Smooth muscle cell (in vitro differentiated cells): Measurements from ENCODE around the gene FMN2. TPM values are rescaled to one million over a fixed set of nuclear protein-coding genes. Genes with fewer than 3 reads are reported as not detected.

Experiments used
- DNase-seq: peaks from one replicate; lab custom pipeline; 2025; ENCODE audit not compliant: unreplicated experiment; lab: John Stamatoyannopoulos, UW
- H2AFZ ChIP-seq: fragments of 200-600 bp; sonication (generic); 2 replicates; pipeline ENCODE4 v1.6.0; 2016; ENCODE audit warnings: antibody characterized with exemption, low read depth, mild to moderate bottlenecking
- H3F3A ChIP-seq: fragments of 200-600 bp; sonication (generic); 2 replicates; pipeline ENCODE4 v1.6.0; 2017; ENCODE audit warnings: antibody characterized with exemption, low read depth
- H3K27ac ChIP-seq: fragments of 200-600 bp; sonication (generic); 2 replicates; pipeline ENCODE4 v1.5.1; 2016; ENCODE audit warnings: low read depth, mild to moderate bottlenecking
- H3K27me3 ChIP-seq: fragments of 200-600 bp; sonication (generic); 2 replicates; pipeline ENCODE4 v1.6.1; 2016; ENCODE audit warnings: low read depth, mild to moderate bottlenecking
- H3K36me3 ChIP-seq: fragments of 200-600 bp; sonication (generic); 2 replicates; pipeline ENCODE4 v1.5.1; 2016; ENCODE audit warnings: low read depth
- H3K4me1 ChIP-seq: fragments of 200-600 bp; sonication (generic); 2 replicates; pipeline ENCODE4 v1.5.1; 2016; ENCODE audit warnings: low read depth
- H3K4me2 ChIP-seq: fragments of 200-600 bp; sonication (generic); 2 replicates; pipeline ENCODE4 v1.6.0; 2016; ENCODE audit warnings: mild to moderate bottlenecking
- H3K4me3 ChIP-seq: fragments of 200-600 bp; sonication (generic); 2 replicates; pipeline ENCODE4 v1.5.1; 2016; ENCODE audit warnings: mild to moderate bottlenecking
- H3K79me2 ChIP-seq: fragments of 200-600 bp; sonication (generic); 2 replicates; pipeline ENCODE4 v1.6.0; 2016; ENCODE audit warnings: low read depth, mild to moderate bottlenecking
- H3K9ac ChIP-seq: fragments of 200-600 bp; sonication (generic); 2 replicates; pipeline ENCODE4 v1.6.0; 2016; ENCODE audit warnings: low read depth
- H3K9me3 ChIP-seq: fragments of 200-600 bp; sonication (generic); replicated peaks from 2 replicates; pipeline ENCODE4 v1.5.1; 2016; ENCODE audit warnings: low read depth
- H4K20me1 ChIP-seq: fragments of 200-600 bp; sonication (generic); 2 replicates; pipeline ENCODE4 v1.6.0; 2016; ENCODE audit warnings: low read depth
- CTCF ChIP-seq: fragments of 200-600 bp; sonication (generic); IDR thresholded peaks from 2 replicates; pipeline ENCODE4 v1.5.1; 2017; ENCODE audit warnings: borderline replicate concordance, mild to moderate bottlenecking, antibody characterized with exemption; ENCODE audit not compliant: insufficient read depth, poor library complexity, severe bottlenecking
- WGBS: methylation state at CpG from one replicate; pipeline ENCODE4 v1.1.7; 2016; ENCODE audit warnings: low lambda C conversion rate; 5-methylcytosine and 5-hydroxymethylcytosine counted together
- polyA plus RNA-seq: library from polyadenylated mRNA; unstranded; fragments of >200 nt; fragmentation: Nextera tagmentation; extraction: Ambion mirVana; gene quantifications from 2 replicates; pipeline ENCODE4 v1.2.1, GENCODE V29; 2016
- total RNA-seq: library from RNA; depleted of rRNA; stranded (reverse); fragments of >200 nt; gene quantifications from 2 replicates; pipeline ENCODE4 v1.2.3, GENCODE V29; 2014

FMN2 gene
- total and polyA plus RNA-seq, 2 experiments from 2014 or later = 1.9 to 6.2 TPM

- WGBS = 78% methylated on average over 7 of the region's 7 CpGs
- H3F3A ChIP-seq = no peaks in the 10 kb centered on the region
- H3K4me3 ChIP-seq = no peak overlapping the region
- DNase-seq = no peak
- no peak overlapping the region for H3K4me2 ChIP-seq
- H3K9ac ChIP-seq = no peak overlapping the region
- H3K27ac ChIP-seq = no peak overlapping the region
- H3K9me3 ChIP-seq = no peaks in the 10 kb centered on the region
- no peaks in the 10 kb centered on the region for H3K79me2 ChIP-seq
- H2AFZ ChIP-seq = no peak overlapping the region
- H3K4me1 ChIP-seq = no peaks in the 10 kb centered on the region
- no peaks in the 10 kb centered on the region for H3K36me3 ChIP-seq
- no peaks in the 10 kb centered on the region for H3K27me3 ChIP-seq
- TF ChIP-seq CTCF = no peak
- no peaks in the 10 kb centered on the region for H4K20me1 ChIP-seq
Measured at GRCh38 chr1:240151136-240151735, 59.6 kb downstream of the FMN2 start.

- H3K4me1 ChIP-seq = no peaks in the 10 kb centered on the region
- WGBS = 41% methylated on average over 5 of the region's 5 CpGs
- no peaks in the 10 kb centered on the region for H3K36me3 ChIP-seq
- no peak for TF ChIP-seq CTCF
- no peaks in the 10 kb centered on the region for H3K27me3 ChIP-seq
- H4K20me1 ChIP-seq = no peaks in the 10 kb centered on the region
- no peak overlapping the region for H3K9ac ChIP-seq
- no peak for DNase-seq
- no peaks in the 10 kb centered on the region for H3K9me3 ChIP-seq
- no peak overlapping the region for H3K4me2 ChIP-seq
- H2AFZ ChIP-seq = no peak overlapping the region
- no peak overlapping the region for H3K4me3 ChIP-seq
- no peaks in the 10 kb centered on the region for H3K79me2 ChIP-seq
- H3K27ac ChIP-seq = peak overlapping the region; percentile 2
- no peaks in the 10 kb centered on the region for H3F3A ChIP-seq
Measured at GRCh38 chr1:240152611-240153297, 61.1 kb downstream of the FMN2 start.

GRCh38 chr1:240155605-240156004, 63.9 kb downstream of the FMN2 start:
- TF ChIP-seq CTCF = no peak
- Histone ChIP-seq H2AFZ (no peak overlapping the region), H3K4me1 (no peaks in the 10 kb centered on the region), H3K4me3 (no peak overlapping the region), H3K79me2 (no peaks in the 10 kb centered on the region), H3K36me3 (no peaks in the 10 kb centered on the region), H3K4me2 (no peak overlapping the region), H3K9me3 (no peaks in the 10 kb centered on the region), H3F3A (no peaks in the 10 kb centered on the region), H3K9ac (no peak overlapping the region), H3K27me3 (no peaks in the 10 kb centered on the region), H4K20me1 (no peaks in the 10 kb centered on the region), H3K27ac (no peak overlapping the region)
- no peak for DNase-seq
- WGBS = 92% methylated on average over 2 of the region's 2 CpGs

GRCh38 chr1:240164742-240165141, 73.1 kb downstream of the FMN2 start:
- Histone ChIP-seq H3K79me2 (no peaks in the 10 kb centered on the region), H3K27ac (no peak overlapping the region), H3K27me3 (no peaks in the 10 kb centered on the region), H3K4me2 (no peak overlapping the region), H4K20me1 (no peaks in the 10 kb centered on the region), H2AFZ (no peak overlapping the region), H3K4me3 (no peak overlapping the region), H3K9ac (no peak overlapping the region), H3F3A (no peaks in the 10 kb centered on the region), H3K36me3 (no peaks in the 10 kb centered on the region), H3K9me3 (no peaks in the 10 kb centered on the region), H3K4me1 (no peaks in the 10 kb centered on the region)
- TF ChIP-seq CTCF = no peak
- no peak for DNase-seq
